Pancreas (tissue), 10 donors: ENCODE data around the gene KIF11. TPM values are rescaled to one million over a fixed set of nuclear protein-coding genes. Genes with fewer than 3 reads are reported as not detected.

ENCODE experiments used
- ATAC-seq, 4 donors: fragments of 200-7000 bp; cut with Tn5 transposase; one replicate each; pipeline versions ENCODE4 v1.8.0 to v1.9.1; 2020; ENCODE audit warnings: mild to moderate bottlenecking in 4 of 4, moderate library complexity in 4 of 4
- DNase-seq, 6 donors: peaks; one replicate each; pipeline ENCODE4 v3.0.0-alpha.2; 2020
- FAIRE-seq: peaks from 2 replicates; lab custom pipeline; 2012; peaks lifted over from hg19 to GRCh38; lab: Jason Lieb, UNC
- H3K27ac ChIP-seq, 4 donors: fragments of 200-600 bp; sonication (generic); 1 replicate in 3 of 4; 2 replicates in 1 of 4; pipeline versions ENCODE4 v1.5.0 to v1.8.0; 2020
- H3K27me3 ChIP-seq, 4 donors: fragments of 200-600 bp; one replicate each; pipeline ENCODE4 v1.8.0; 2021
- H3K36me3 ChIP-seq, 3 donors: fragments of 200-600 bp; sonication (generic) in 1 of 3; one replicate each; pipeline versions ENCODE4 v1.5.0 to v1.8.0; 2020 to 2021
- H3K4me1 ChIP-seq, 3 donors: fragments of 200-600 bp; one replicate each; pipeline ENCODE4 v1.8.0; 2021
- H3K4me3 ChIP-seq, 4 donors: fragments of 200-600 bp; sonication (generic) in 2 of 4; one replicate each; pipeline versions ENCODE4 v1.5.0 to v1.8.0; 2020 to 2021
- H3K9me3 ChIP-seq, 4 donors: fragments of 200-600 bp; one replicate each; pipeline ENCODE4 v1.8.0; 2021
- WGBS, 2 donors: extraction: QIAGEN DNeasy Blood & Tissue Kit; methylation state at CpG; one replicate each; pipeline ENCODE4 v1.1.7; 2013; 5-methylcytosine and 5-hydroxymethylcytosine counted together
- intact Hi-C, 3 donors: fragments of 100-400 bp; cut with DNase I; formaldehyde crosslinking; loops; one replicate each; pipeline versions ENCODE4 v1.11.1 to v1.14.2; 2022
- polyA plus RNA-seq, 2 donors: library from polyadenylated mRNA; stranded (reverse); fragments of 200-250 nt; gene quantifications; one replicate each; pipeline ENCODE4 v1.2.3, GENCODE V29; 2013
- total RNA-seq, 6 donors: library from RNA; stranded (reverse); fragmentation: NEBNext Ultra II Directional in 4 of 6; extraction: Animal tissue kit (Norgen Biotek cat#: 25700) in 4 of 6; gene quantifications; one replicate each; pipeline versions ENCODE4 v1.2.1 to v1.2.4, GENCODE V29; 2021 to 2023
- TF ChIP-seq, protein P1 (sequence below), 4 donors: fragments of 200-600 bp; sonication (generic) in 3 of 4; IDR thresholded peaks; one replicate each; pipeline versions ENCODE4 v1.5.0 to v1.8.0; 2021; ENCODE audit warnings: antibody characterized with exemption in 4 of 4
- donor health status: healthy with polysubstance abuse.
- donor health status: DM: no; HTN: no; CAD: no; lungs with moderate emphysema.
- donor health status: DM: no; HTN: no; CAD: no.
- donor health status: control.
- donor health status: control.
- donor health status: Bipolar disorder and iron deficiency.
- donor health status: DM: yes; HTN: yes; CAD: no.
- donor health status: DM: no; HTN: no; CAD: no.
- donor health status: DM: no; HTN: no; CAD: no.
- donor health status: DM: yes; HTN: yes; CAD: no.

Gene KIF11
- total and polyA plus RNA-seq, 8 donors = 0.19 to 1.1 (median 0.41) TPM

DNA sequence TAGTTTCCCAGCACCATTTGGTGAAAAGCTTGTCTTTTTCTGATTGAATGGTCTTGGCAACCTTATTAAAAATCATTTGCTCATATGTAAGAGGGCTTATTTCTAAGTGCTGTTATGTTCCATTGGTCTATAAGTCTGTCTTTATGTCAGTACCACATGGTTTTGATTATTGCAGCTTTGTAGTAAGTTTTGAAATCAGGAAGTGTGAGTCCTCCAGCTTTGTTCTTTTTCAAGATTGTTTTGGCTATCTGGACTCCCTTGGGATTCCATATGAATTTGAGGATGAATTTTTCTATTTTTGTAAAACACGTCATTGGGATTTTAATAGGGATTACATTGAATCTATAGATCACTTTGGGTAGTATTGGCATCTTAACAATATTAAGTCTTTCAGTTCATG, 5.4 kb downstream of the KIF11 start:
- H3K9me3 ChIP-seq = no peaks in the 10 kb centered on the region
- no peak for FAIRE-seq

DNA sequence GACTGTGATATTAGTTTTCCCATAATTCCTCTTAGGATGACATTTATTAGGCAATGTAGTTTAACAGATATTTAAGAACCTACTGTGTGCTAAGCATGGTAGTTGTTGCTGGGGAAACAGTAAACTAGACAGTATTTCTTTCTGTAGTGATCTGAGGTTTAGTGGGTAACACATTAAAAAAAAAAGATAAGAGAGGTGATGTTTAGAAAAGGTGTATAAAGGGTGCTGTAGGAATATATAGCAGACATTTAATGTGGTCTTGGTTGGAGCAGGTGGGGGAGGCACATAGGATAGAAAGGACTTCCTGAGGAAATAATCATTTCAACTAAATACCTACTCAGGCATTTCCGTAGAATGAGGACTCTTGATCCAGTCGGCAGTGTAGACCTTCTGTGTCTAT, 11.9 kb downstream of the KIF11 start:
- 93 to 96% methylated on average over 2 of the region's 2 CpGs for WGBS, 2 donors
- DNase-seq = no peak
- no peak for FAIRE-seq
- H3K27ac ChIP-seq = no peak overlapping the region
- H3K4me3 ChIP-seq = no peak overlapping the region
- H3K4me1 ChIP-seq = no peaks in the 10 kb centered on the region
- intact Hi-C loops = no loop called here
- H3K27me3 ChIP-seq = no peaks in the 10 kb centered on the region
- no peaks in the 10 kb centered on the region for H3K36me3 ChIP-seq
- no peaks in the 10 kb centered on the region for H3K9me3 ChIP-seq
- no peak for ATAC-seq
- TF ChIP-seq, protein P1, sequence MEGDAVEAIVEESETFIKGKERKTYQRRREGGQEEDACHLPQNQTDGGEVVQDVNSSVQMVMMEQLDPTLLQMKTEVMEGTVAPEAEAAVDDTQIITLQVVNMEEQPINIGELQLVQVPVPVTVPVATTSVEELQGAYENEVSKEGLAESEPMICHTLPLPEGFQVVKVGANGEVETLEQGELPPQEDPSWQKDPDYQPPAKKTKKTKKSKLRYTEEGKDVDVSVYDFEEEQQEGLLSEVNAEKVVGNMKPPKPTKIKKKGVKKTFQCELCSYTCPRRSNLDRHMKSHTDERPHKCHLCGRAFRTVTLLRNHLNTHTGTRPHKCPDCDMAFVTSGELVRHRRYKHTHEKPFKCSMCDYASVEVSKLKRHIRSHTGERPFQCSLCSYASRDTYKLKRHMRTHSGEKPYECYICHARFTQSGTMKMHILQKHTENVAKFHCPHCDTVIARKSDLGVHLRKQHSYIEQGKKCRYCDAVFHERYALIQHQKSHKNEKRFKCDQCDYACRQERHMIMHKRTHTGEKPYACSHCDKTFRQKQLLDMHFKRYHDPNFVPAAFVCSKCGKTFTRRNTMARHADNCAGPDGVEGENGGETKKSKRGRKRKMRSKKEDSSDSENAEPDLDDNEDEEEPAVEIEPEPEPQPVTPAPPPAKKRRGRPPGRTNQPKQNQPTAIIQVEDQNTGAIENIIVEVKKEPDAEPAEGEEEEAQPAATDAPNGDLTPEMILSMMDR (IDR thresholded peaks at IDR 0.05) = no peak

More for the DNA sequence above, 5.4 kb downstream of the KIF11 start:
- intact Hi-C loops = no loop called here
- Histone ChIP-seq H3K4me3 (no peak overlapping the region), H3K36me3 (no peaks in the 10 kb centered on the region), H3K4me1 (peaks cover 0 to 5% (median 5%) of the 10 kb centered on the region in 3 donors), H3K27me3 (no peaks in the 10 kb centered on the region), H3K27ac (no peak overlapping the region)
- 97 to 98% methylated on average over 1 of the region's 1 CpG for WGBS, 2 donors
- TF ChIP-seq, protein P1 (IDR thresholded peaks at IDR 0.05) = no peak
- DNase-seq (no peak), ATAC-seq (no peak)

DNA sequence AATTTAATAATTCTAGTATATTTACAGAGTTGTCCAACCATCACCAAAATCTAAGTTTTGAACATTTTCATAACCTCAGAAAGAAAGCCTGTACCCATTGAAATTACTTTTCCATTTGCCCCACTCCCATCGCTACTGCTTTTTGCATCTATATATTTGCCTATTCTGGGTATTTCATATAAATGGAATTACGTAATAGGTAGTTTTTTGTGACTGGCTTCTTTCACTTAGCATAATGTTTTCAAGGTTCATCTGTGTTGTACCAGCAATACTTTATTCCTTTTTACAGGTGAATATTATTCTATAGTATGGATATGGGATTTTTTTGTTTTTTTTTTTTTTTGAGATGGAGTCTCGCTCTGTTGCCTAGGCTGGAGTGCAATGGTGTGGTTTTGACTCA, 22.6 kb downstream of the KIF11 start:
- no peak for DNase-seq
- no peaks in the 10 kb centered on the region for H3K36me3 ChIP-seq
- H3K9me3 ChIP-seq = no peaks in the 10 kb centered on the region
- no peak overlapping the region for H3K27ac ChIP-seq
- 99 to 100% methylated on average over 3 of the region's 3 CpGs for WGBS, 2 donors
- FAIRE-seq = no peak
- no peaks in the 10 kb centered on the region for H3K27me3 ChIP-seq
- H3K4me1 ChIP-seq = no peaks in the 10 kb centered on the region
- ATAC-seq = no peak
- intact Hi-C loops = no loop called here
- no peak overlapping the region for H3K4me3 ChIP-seq
- TF ChIP-seq, protein P1 (IDR thresholded peaks at IDR 0.05) = no peak

DNA sequence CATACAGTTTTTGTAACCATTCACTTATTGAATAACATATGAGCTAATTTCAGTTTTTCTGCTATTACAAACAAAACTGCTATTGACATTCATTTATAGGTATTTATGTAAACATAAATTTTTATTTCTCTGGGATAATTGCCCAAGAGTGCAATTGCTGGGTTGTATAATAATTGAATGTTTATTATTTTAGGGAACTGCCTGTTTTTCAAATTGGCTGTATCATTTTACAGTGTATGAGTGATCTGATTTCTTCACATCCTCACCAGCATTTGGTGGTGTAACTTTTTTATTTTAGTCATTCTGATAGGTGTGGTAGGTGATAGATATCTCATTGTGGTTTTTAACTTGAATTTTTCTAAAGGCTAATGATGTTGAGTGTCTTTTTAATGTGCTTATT, 26.4 kb downstream of the KIF11 start:
- intact Hi-C loops = no loop called here
- H3K36me3 ChIP-seq = no peaks in the 10 kb centered on the region
- ATAC-seq (no peak), DNase-seq (no peak), FAIRE-seq (no peak)
- TF ChIP-seq, protein P1 (IDR thresholded peaks at IDR 0.05) = no peak
- no peak overlapping the region for H3K27ac ChIP-seq
- H3K4me1 ChIP-seq = no peaks in the 10 kb centered on the region
- H3K9me3 ChIP-seq = no peaks in the 10 kb centered on the region
- no peaks in the 10 kb centered on the region for H3K27me3 ChIP-seq
- no peak overlapping the region for H3K4me3 ChIP-seq

DNA sequence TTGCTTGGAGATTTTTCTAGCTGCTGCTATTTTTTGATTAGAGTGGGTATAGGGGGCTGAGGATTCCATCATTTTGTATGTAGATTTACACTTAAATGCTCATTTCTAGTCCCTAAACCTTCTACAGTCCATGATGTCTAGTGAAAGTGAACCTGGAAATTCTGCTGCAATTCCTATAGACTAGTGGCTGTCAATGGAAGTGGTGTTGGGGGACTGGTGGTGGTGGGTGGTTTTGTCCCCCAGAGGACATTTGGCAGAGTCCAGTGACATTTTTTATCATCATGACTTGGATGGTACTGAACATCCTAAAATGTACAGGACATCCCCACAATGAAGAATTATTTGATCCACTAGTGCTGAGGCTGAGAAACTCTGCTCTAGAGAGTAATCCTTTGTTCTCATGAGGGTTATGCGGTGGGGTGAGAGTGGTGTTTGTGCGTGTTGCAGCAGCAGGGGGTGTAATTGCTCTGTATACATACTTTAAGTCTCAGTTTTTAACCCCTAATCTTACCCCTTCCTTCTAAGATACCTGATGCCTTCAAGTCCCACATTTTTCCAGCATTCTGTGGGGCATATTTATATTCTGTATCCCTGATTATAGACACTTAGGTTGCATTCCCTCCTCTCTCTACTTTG, 35.0 kb downstream of the KIF11 start:
- WGBS, 2 donors = 54 to 60% methylated on average over 2 of the region's 2 CpGs
- Histone ChIP-seq H3K4me1 (no peaks in the 10 kb centered on the region), H3K9me3 (no peaks in the 10 kb centered on the region), H3K36me3 (no peaks in the 10 kb centered on the region), H3K4me3 (no peak overlapping the region), H3K27ac (no peak overlapping the region), H3K27me3 (no peaks in the 10 kb centered on the region)
- FAIRE-seq (no peak), DNase-seq (no peak), ATAC-seq (no peak)
- intact Hi-C loops = no loop called here
- TF ChIP-seq, protein P1 (IDR thresholded peaks at IDR 0.05) = no peak
